NCI-H2081 treated with DMSO at 0.1 percent for 48 hours (cell line): Measurements from ENCODE around the gene PDGFRB.

Source experiments
- DNase-seq: peaks from one replicate; lab custom pipeline; 2025; lab: John Stamatoyannopoulos, UW

PDGFRB gene

GRCh38 chr5:150181766-150182545 is 26.3 kb upstream of the PDGFRB start:
- no peak for DNase-seq

- DNase-seq = no peak
Observed at GRCh38 chr5:150181027-150181426, 25.4 kb upstream of the PDGFRB start.

GRCh38 chr5:150180241-150181026 is 24.8 kb upstream of the PDGFRB start:
- DNase-seq = no peak

- no peak for DNase-seq
Observed at GRCh38 chr5:150179019-150179620, 23.5 kb upstream of the PDGFRB start.

- no peak for DNase-seq
Observed at GRCh38 chr5:150178262-150178661, 22.6 kb upstream of the PDGFRB start.

GRCh38 chr5:150177721-150178120 is 22.1 kb upstream of the PDGFRB start:
- DNase-seq = no peak

- DNase-seq = no peak
Observed at GRCh38 chr5:150176745-150177477, 21.3 kb upstream of the PDGFRB start.

- DNase-seq = no peak
Observed at GRCh38 chr5:150175536-150175935, 19.9 kb upstream of the PDGFRB start.

- no peak for DNase-seq
Observed at GRCh38 chr5:150175076-150175475, 19.4 kb upstream of the PDGFRB start.

- no peak for DNase-seq
Observed at GRCh38 chr5:150174285-150174684, 18.6 kb upstream of the PDGFRB start.

- DNase-seq = no peak
Observed at GRCh38 chr5:150173161-150173560, 17.5 kb upstream of the PDGFRB start.

- no peak for DNase-seq
Observed at GRCh38 chr5:150172556-150172955, 16.9 kb upstream of the PDGFRB start.

GRCh38 chr5:150172145-150172544 is 16.5 kb upstream of the PDGFRB start:
- DNase-seq = no peak

GRCh38 chr5:150168864-150169263 is 13.2 kb upstream of the PDGFRB start:
- DNase-seq = no peak

- no peak for DNase-seq
Observed at GRCh38 chr5:150167908-150168307, 12.3 kb upstream of the PDGFRB start.

GRCh38 chr5:150167512-150167850 is 11.8 kb upstream of the PDGFRB start:
- no peak for DNase-seq

- DNase-seq = no peak
Observed at GRCh38 chr5:150166650-150167511, 11.2 kb upstream of the PDGFRB start, which contains the start of gene CDX1. CDX1 (plus strand) TSS chr5:150166778; CDS start chr5:150166877, 99 bp downstream.

- no peak for DNase-seq
Observed at GRCh38 chr5:150166037-150166649, 10.5 kb upstream of the PDGFRB start.

- DNase-seq = no peak
Observed at GRCh38 chr5:150164211-150164980, 8.8 kb upstream of the PDGFRB start.

GRCh38 chr5:150163547-150164059 is 8.0 kb upstream of the PDGFRB start:
- DNase-seq = no peak
